ELR (cell line): Measurements from ENCODE around the gene OR10A3.
A peak's percentile ranks its signal among the peaks of the same experiment; 100 is the strongest.

ENCODE experiments used
- DNase-seq: peaks from one replicate; pipeline ENCODE4 v3.0.0-alpha.2; 2015; ENCODE audit warnings: low read depth

The OR10A3 gene

DNA sequence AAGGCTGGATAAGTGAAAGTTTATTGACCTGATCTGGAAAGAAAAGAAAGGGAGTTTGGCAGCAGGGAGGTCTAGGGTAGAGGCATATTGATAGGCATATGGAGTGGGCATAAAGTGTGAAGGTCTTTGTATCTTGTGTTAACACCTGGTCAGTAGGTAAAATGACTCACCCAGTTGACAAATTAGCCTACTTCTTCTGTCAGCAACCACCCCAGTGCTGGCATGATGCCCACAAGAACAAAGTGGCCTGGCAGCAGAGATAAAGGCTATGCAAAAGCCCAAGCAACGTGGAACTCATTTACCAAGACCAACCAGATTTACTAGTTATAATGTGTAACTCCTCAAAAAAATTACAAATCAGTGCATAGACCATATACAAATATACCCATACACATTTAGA lies 4.9 kb downstream of the OR10A3 start:
- DNase-seq, result no peak

DNA sequence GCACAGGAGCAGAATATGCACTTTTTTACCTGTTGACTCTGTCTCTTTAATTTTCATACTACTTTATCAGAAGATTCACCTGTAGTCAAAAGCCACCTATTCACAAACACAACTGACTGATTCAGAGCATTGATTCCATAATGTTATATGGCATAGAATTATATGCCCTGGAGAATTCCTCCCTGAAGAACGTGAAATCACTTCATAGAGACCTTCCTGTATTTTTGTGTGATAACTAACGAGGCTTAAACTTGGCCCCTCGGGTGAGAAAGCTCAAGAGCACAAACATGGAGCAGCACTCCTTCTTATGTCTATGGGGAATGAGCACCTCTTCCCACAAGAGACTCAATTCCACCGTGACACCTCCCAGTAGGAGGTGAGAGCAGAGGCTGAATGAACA lies 10.3 kb downstream of the OR10A3 start, which contains the start of gene OR10A6:
TSS of gene OR10A6 (minus strand) at position 101 of the 400 bp plus-strand sequence. CDS start 2,606 bp downstream, outside the sequence.
- no peak for DNase-seq

DNA sequence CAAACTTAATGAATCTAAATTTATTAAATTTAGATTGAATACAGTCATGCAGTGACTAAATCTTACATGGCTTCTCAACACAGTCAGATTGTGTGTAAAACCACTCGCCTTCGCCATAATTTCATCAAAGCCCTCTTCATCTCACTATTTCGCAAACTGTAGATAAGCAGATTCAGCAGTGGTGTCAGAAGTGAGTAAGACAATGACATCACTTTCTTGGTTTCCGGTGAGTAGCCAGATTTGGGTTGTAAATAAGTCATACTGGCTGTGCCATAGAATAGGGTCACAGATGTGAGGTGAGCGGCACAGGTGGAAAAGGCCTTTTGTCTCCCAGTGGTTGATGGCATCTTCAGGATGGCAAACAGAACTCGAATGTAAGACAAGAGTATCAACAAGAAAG lies 13.9 kb downstream of the OR10A3 start:
- DNase-seq, result peak; percentile 71

DNA sequence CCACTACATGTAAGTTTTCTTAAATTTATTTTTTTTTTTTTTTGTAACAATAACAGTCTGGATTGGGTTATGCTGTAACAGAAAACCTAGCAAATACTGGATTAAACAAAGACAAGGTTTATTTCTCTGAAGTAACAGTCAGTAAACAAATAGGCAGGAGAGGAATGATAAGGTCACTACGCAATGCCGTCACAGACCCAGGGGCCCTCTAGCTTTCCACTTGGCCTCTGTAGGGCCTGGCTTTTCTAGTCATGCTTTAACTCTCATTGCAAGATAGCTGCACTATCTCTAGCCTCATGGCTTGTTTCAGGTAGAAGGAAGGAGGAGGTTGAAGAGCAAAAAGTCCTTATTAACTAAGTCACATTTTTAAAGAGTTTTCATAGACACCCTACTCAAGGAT lies 17.0 kb downstream of the OR10A3 start:
- DNase-seq, result no peak

DNA sequence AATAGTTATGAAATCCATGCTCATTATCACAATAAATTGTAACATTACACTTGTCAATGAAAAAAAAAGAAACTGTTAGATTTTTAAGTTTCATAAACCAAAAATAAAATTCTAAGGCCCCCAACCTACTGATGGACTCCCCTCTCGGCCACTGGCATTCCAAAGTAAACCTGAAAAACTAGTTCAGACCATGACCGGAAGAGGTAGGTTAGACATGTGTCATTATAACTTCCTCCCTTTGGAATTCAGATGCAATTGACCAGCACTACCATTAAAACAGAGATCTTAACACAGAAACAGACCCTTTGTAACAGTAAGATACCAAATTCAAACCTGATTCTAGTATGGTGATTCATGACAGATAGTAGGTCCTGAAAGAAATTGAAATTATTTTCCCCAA lies 23.4 kb downstream of the OR10A3 start:
- DNase-seq, result no peak

DNA sequence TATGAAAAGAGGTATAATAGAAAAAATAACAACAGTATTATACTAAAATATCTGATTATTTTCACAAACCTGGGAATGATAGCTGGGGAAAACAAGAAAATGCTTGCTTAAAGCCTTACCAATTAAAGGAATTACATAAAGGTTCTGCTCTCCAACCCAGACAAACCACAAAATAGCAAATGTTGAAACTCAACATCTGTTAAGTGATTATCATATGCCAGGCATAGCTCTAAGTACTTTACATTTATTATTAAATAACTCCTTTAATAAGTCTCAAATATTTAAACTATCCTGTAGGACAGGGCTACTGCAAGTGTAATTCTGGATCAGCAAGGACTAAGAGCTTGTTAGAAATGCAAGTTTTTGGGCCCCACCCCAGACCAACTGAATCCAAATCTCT lies 30.5 kb downstream of the OR10A3 start:
- DNase-seq, result no peak

DNA sequence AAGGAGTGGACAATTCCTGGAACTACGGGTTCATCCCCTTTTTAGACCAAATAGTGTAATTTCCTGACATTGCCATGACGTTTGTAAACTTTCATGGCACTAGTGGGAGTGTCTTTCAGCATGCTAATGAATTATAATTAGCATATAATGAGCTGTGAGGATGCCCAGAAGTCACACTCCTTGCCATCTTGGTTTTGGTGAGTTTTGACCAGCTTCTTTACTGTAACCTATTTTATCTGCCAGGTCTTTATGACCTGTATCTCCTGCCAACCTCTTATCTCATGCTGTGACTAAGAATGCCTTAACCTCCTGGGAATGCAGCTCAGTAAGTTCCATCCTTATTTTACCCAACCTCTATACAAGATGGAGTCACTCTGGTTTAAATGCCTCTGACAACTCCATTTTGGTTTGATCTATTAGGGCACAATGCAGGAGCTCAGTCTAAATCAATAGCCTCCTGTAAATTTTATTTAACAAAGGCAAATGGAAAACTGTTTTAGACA lies 31.2 kb downstream of the OR10A3 start:
- peak; percentile 17 for DNase-seq

DNA sequence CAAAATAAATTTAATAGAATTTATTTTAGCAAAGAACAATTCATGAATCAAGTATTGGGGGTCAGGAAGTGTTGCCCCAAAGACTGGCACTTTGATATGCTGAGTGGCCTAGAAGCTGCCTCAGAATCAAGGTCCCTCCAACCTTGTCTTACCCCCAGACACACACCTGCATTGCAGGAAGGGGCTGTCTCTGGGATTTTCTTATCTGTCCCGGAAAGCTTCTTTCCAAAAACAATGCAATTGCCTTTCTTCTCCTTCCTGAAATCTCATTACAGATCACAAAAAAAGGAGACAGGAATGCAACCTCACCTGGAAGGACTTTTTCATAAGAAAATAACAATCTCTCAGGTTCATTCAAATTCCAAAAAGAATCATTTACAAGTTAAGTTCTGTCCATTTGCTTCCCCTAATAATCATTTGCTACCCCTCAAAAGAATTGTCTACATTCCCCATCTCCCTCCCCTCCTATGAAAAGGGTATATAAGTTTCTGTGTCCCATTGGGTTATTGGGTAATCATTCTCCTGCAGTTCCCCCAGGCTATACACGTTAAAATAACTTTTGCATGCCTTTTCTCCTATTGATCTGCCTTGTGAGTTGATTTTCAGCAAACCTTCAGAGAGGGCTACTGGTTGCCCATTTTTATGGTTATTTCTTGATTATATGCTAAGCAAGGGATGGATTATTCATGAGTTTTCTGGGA lies 31.8 kb downstream of the OR10A3 start:
- DNase-seq, result peak; percentile 22

DNA sequence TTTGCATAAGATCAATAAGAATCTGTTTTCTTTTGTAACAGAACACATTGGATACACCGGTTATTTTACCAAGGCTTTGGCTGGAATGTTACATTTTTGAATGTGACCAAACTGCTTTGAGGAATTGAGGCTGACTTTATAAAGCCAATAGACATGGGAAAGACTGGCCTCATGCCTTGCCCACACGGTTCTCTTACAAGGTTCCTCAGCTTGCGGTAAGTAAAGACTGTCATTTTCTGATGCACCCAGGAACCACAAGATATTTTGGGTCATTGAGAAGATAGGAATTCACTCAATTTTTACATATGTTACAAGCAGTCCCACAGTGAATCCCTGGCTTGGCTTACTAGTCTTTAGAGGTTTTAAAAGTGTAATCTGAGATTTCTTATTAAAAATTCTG lies 34.4 kb downstream of the OR10A3 start:
- no peak for DNase-seq

DNA sequence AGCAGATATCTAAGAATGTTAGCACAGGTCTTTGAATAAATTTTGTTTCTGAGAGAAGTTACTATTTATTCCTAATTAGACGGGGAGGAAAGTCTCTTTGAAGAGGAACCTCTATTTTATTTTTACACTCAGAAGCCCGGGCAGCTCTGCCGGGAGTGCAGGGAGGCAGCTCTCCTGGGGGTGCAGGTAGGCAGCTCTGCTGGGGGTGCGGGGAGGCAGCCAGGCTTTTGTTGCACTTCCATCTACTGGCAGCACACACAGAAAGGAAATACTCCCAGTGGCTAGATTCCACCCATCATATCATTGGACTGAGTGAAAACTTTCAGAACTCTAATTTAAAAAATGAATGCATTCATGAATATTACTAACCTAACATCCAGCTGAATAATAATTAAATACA lies 35.0 kb downstream of the OR10A3 start:
- DNase-seq, result peak; percentile 10

DNA sequence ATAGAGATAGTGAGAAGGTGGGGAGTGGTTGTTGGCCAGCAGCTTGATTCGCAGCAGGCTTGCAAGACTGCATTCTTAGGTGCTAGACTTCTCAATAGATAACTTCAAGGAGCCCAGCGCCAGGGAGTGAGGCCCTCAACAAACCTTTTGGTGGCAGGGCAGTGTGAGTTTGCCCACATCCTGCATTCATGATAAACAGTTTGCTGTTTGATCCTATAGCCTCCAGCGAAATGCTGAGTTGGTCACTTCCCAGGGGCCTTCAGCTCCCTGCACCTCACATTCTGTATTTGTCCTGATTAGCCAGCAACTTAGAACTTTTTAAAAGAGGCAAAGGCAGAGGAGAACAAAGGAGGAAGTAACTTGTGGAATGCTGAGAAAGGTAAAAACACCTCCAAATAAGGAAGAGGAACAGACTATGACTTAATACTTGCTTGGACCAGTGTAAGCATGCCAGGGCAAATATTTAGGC lies 35.5 kb downstream of the OR10A3 start:
- DNase-seq, result peak; percentile 69

DNA sequence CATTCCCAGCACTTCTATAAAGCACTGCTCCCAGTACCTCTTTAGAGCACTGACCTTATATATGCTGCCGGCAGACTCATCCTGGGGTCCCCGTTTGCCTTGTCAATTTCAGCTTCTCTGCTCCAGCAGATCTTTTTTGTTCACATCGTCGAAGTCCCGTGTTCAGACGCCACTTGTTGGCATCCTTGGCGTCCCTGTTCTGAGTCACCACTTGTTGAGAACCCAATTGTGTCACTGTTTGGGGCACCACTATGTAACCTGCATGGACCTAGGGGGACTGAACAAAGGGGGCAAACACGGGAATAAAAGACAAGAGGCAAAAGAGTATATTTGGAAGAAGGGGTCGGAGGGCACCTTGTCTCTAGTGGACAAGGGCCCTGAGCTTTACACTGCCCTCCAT lies 36.0 kb downstream of the OR10A3 start:
- peak; percentile 20 for DNase-seq

DNA sequence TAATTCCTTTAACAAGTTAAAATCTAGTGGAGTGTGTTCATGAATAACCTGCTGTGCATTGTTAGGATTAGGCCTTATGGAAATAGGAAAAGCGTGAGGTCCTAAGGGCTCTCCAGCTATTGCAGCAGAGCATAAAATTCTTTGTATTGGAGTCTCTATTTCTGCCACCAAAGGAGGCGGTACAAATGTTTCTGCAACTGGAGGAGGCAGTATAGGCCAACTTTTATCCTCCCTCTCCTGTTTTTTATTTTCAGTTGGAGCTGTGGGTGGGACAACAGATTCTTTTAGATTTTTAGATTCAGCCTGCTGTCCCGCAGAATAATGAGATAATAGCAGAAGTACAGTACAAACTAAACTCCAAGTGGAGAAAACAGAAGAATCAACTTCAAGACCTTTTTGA lies 36.6 kb downstream of the OR10A3 start:
- DNase-seq, result peak; percentile 65

DNA sequence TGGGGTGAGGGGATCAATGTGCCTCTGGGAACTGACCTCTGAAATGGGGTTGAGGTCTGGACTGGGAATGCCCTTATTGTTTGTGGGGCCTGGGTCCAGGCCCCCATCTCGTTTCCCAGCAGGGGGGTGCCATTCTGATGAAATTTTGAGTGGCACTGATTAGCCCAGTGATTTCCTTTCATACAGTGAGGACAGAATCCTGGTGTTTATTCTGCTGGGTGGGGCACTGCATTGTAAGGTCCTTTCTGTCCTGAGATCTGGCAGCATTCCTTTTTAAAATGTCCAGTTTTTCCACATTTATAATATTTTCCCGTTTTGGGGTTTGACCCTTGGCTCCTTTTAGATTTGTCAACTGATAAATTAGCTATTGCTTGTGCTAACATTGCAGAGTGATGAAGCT lies 37.6 kb downstream of the OR10A3 start:
- DNase-seq, result no peak

DNA sequence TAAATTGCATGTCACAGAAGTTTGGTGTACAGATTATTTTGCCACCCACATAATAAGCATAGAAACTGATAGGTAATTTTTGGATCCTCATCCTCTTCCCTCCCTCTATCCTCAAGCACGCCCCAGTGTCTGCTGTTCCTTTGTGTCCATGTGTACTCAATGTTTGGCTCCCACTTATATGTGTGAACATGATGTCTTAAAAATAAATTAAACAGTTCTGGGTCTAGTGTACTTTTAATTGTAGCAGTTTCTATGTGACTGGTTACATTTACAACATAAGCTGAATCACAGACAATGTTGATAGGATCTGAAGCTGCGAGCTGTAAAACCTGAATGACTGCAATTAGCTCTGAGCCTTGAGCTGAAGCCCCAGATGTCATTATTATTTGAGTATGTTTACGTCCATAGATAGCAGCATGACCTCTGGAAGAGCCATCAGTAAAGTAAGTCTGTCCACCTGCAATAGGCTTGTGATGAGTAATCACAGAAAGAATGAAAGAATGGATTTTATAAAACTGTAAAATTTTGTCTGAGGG lies 40.1 kb downstream of the OR10A3 start:
- no peak for DNase-seq

DNA sequence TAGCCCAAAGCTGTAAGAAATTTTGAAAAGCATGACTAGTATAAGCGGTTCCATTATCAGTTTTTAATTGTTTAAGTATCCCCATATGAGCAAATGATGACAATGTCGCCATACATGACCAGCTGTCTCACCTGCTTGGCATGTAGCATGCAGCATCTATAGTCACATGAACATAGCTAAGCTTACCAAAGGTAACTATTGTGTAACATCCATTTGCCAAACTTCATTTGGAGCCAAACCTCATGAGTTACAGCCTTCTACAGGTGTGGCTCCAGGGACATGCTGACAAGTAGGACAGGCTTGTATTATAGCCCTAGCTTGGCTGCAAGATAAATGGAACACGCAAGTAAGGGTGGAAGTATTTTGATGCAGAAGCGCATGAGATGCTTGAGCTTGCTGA lies 40.8 kb downstream of the OR10A3 start:
- no peak for DNase-seq

DNA sequence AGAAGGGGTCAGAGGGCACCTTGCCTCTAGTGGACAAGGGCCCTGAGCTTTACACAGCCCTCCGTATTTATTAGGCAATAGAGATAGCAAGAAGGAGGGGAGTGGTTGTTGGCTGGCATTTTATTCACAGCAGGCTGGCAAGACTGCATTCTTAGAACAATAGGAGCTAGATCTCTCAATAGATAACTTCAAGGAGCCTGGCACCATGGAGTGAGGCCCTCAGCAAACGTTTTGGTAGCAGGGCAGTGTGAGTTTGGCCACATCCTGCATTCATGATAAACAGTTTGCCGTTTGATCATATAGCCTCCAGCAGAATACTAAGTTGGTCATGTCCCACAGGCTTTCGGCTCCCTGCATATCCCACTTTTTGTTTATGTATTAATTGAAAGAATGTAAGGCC lies 42.1 kb downstream of the OR10A3 start:
- peak; percentile 57 for DNase-seq

DNA sequence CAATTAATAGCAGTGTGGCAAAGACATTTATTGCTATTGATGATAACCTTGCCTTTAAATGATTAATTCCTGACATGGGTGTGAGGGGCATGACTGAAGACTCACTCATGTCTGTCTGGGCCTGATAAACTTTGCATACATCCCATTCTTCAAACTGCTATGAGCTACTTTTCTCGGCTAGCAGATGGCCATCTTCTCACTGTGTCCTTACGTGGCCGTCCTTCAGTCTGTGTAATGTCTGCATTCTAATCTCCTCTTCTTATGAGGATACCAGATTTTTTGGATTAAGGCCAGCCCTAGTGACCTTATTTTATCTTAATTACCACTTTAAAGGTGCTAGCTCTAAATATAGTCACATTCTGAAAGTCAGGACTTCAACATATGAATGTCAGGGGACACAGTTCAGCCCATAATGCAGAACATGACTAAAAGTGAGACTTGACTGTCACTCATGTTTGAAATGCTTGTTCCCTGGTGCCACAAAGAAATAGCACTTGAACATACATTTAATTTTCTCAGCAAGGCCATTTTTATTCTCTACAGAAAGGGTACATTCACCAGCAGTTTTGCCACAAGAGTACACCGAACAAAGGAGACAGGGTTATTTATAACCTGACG lies 42.7 kb downstream of the OR10A3 start:
- DNase-seq, result no peak

DNA sequence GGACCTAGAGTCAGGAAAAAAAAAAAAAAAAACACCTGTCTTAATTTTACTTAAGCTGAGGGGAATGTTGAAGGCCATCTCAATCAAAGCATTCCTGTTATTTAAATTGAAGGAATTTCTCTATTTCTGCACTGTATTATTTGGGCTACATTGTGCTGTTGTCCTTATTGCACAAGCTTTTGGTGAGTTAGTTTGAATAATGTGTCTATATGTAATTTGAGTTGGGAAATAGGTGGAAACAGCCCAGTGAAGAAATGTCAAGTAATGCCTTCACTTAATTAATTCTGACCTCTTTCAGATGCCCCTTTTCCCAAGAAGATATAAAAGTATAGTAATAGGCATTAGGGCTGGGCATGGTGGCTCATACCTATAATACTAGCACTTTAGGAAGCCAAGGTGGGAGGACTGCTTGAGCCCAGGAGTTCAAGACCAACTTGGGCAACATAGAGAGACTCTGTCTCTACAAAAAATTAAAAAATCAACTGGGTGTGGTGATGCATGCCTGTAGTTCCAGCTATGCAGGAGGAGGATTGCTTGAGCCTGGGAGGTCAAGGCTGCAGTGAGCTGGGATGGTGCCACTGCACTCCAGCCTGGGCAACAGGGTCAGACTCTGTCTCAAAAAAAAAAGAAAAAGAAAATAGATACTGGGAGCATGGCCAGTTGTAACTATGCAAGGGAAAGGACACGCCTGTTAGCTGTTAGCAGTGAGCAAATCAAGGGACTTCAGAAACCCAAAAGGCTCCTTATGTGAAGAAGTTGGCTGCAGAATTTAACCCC lies 45.3 kb downstream of the OR10A3 start:
- DNase-seq, result no peak

DNA sequence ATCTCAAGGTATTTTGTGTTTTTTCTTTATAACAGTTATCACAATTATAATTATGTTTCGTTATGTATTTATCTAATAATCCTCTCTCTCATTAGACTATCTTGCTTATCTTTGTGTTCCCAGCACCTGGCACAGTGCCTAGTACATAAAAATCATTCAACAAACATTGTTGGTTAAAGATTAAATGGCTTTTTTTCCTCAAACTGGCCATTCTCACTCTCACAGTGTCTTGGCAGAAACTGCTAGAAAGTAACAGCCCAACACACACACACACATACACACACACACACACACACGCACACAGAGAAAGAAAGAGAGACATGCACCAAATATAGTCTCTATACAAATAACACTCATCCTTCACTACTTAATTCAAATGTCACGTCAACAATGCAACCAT lies 47.3 kb downstream of the OR10A3 start:
- DNase-seq, result no peak

DNA sequence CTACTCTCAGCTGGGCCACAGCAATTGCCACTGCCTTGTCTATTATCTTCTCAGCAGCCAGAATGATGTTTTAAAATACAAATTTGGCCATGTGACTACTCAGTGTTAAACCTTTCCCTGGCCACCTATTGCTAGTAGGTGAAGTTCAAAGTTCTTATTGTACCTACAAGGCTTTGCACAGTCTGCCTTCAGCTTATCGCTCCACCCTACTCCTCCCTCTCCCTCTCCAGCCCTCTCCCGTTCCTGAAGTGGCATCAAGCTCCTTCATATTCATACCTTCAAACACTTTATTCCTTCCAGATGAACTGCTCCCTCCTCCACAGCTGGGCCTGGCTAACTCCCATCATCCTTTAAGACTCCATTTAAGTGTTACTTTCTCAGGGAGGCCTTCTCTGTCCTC lies 47.7 kb downstream of the OR10A3 start:
- DNase-seq, result no peak

DNA sequence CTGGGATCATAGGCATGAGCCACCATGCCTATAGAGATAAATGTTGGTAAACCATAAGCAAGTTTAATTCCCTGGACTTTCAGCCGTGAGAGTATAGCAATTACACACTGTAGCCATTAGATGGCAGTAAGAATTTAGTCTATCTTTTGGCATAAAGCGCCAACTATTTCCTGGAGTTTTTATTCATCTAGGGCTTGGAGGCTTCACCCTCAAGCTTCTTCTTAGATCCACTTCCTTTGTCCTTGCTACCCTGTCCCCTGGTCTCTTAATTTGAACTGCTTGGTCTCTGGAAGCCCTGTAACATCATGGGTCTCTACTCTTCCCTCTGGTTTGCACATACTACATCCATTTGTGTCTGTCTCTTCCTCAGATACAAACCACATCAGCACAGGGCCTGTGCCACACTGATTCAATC lies 48.7 kb downstream of the OR10A3 start:
- peak; percentile 83 for DNase-seq
